AG09309 (cell line): ENCODE data around the gene OLFM2.

Experiments
- DNase-seq: peaks from one replicate; pipeline ENCODE4 v3.0.0-alpha.2; 2010; ENCODE audit warnings: low read depth
- H3K4me3 ChIP-seq: 2 replicates; pipeline ENCODE4 v1.5.1; 2011; ENCODE audit warnings: mild to moderate bottlenecking, low read depth, low read length, moderate library complexity; ENCODE audit not compliant: control insufficient read depth
- CTCF ChIP-seq: IDR thresholded peaks from 2 replicates; pipeline ENCODE4 v1.5.1; 2011; ENCODE audit warnings: mild to moderate bottlenecking, low read depth, low read length, inconsistent platforms; ENCODE audit not compliant: insufficient read depth, control insufficient read depth; ENCODE audit errors: missing control alignments

OLFM2 gene

GRCh38 chr19:9865732-9866501 lies 70.4 kb downstream of the OLFM2 start:
- no peak for TF ChIP-seq CTCF
- H3K4me3 ChIP-seq, result no peak overlapping the region
- no peak for DNase-seq

- TF ChIP-seq CTCF, result no peak
- H3K4me3 ChIP-seq, result no peak overlapping the region
- no peak for DNase-seq
These were observed 72.6 kb downstream of the OLFM2 start for GRCh38 chr19:9863759-9864158.

GRCh38 chr19:9862938-9863337 lies 73.4 kb downstream of the OLFM2 start:
- no peak overlapping the region for H3K4me3 ChIP-seq
- no peak for DNase-seq
- no peak for TF ChIP-seq CTCF

- no peak for DNase-seq
- TF ChIP-seq CTCF, result no peak
- no peak overlapping the region for H3K4me3 ChIP-seq
These were observed 74.8 kb downstream of the OLFM2 start for GRCh38 chr19:9861503-9861902.

- no peak for DNase-seq
- no peak overlapping the region for H3K4me3 ChIP-seq
- no peak for TF ChIP-seq CTCF
These were observed 75.9 kb downstream of the OLFM2 start for GRCh38 chr19:9860407-9860806.

- H3K4me3 ChIP-seq, result no peak overlapping the region
- TF ChIP-seq CTCF, result no peak
- no peak for DNase-seq
These were observed 77.5 kb downstream of the OLFM2 start for GRCh38 chr19:9858766-9859165.
